Left lung (tissue), 10 donors: Measurements from ENCODE around the gene HMG20A. TPM values are rescaled to one million over a fixed set of nuclear protein-coding genes. Genes with fewer than 3 reads are reported as not detected.

Source experiments
- ATAC-seq: fragments of 200-7000 bp; cut with Tn5 transposase; one replicate; pipeline ENCODE4 v1.9.1; 2020; ENCODE audit warnings: moderate library complexity
- DNase-seq, 4 donors: peaks; one replicate each; pipeline ENCODE4 v3.0.0-alpha.2; 2013 to 2020
- H3K27ac ChIP-seq, 2 donors: fragments of 200-600 bp; sonication (generic) in 1 of 2; one replicate each; pipeline versions ENCODE4 v1.5.0 to v1.8.0; 2020 to 2021
- H3K27me3 ChIP-seq, 2 donors: fragments of 200-600 bp; sonication (generic) in 1 of 2; one replicate each; pipeline versions ENCODE4 v1.5.0 to v1.8.0; 2020 to 2021
- H3K36me3 ChIP-seq, 2 donors: fragments of 200-600 bp; sonication (generic) in 1 of 2; one replicate each; pipeline versions ENCODE4 v1.5.0 to v1.8.0; 2020 to 2021
- H3K4me1 ChIP-seq, 2 donors: fragments of 200-600 bp; one replicate each; pipeline ENCODE4 v1.8.0; 2021
- H3K4me3 ChIP-seq, 2 donors: fragments of 200-600 bp; sonication (generic) in 1 of 2; one replicate each; pipeline versions ENCODE4 v1.5.0 to v1.8.0; 2020 to 2021; ENCODE audit warnings: mild to moderate bottlenecking in 1 of 2
- H3K9me3 ChIP-seq, 2 donors: fragments of 200-600 bp; sonication (generic) in 1 of 2; one replicate each; pipeline versions ENCODE4 v1.5.0 to v1.8.0; 2020 to 2021
- intact Hi-C, 2 donors: fragments of 100-400 bp; cut with DNase I; formaldehyde crosslinking; loops; one replicate each; pipeline versions ENCODE4 v1.11.2 to v1.14.2; 2022
- polyA plus RNA-seq, 6 donors: library from polyadenylated mRNA; unstranded; fragments of 120-200 nt; gene quantifications; one replicate each; pipeline ENCODE4 v1.2.1, GENCODE V29; 2013; ENCODE audit not compliant: insufficient read length in 6 of 6
- total RNA-seq, 2 donors: library from RNA; stranded (reverse); fragmentation: NEBNext Ultra II Directional; extraction: Animal tissue kit (Norgen Biotek cat#: 25700); gene quantifications; one replicate each; pipeline ENCODE4 v1.2.1, GENCODE V29; 2021
- TF ChIP-seq, protein P1 (sequence below), 2 donors: fragments of 200-600 bp; sonication (generic) in 1 of 2; IDR thresholded peaks; one replicate each; pipeline versions ENCODE4 v1.5.0 to v1.8.0; 2021; ENCODE audit warnings: antibody characterized with exemption in 2 of 2
- donor health status: DM: no; HTN: yes; CAD: no.
- donor health status: DM: no; HTN: no; CAD: no.

The HMG20A gene
- total and polyA plus RNA-seq, 8 donors = 34.9 to 93.5 (median 76.5) TPM

DNA sequence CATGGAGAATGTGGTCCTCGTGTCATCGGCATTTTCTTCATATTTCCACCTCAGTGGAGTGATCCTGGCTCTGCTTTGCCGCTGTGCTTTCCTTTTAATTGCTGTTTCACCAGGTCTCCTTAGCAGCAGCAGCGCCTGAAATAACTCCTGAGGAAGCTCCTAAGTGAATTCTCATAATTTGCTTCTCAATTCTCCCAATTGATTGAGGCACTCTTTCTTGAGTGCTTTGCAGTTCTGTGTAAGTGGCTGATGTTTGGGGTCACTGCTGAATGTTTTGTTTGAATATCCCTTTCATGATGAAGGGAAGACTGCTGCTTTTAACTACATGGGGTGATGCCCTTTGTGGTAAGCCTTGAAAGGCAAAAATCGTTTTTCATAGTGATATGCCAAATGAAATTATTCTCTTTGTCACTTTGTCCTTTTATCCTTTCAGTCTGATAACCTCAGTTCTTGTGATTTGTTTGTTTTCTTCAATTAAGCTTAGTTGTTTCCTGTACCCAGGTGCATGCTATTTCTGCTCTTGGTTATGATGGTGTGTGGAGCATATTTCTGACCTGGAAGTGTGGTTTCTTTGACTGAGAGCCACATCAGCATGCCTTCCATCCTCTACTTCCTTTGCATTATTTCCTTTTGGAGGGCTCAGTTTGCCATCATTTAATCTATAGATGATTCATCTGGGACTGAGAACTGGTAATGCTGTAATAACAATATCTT lies 36.7 kb downstream of the HMG20A start:
- DNase-seq (no peak), ATAC-seq (peak; percentile 9)
- Histone ChIP-seq H3K4me3 (no peak overlapping the region), H3K4me1 (peaks cover 25% of the 10 kb centered on the region in 2 donors), H3K9me3 (no peaks in the 10 kb centered on the region), H3K27me3 (no peaks in the 10 kb centered on the region), H3K27ac (peak overlapping the region; percentile 11 to 41), H3K36me3 (peaks cover 0 to 24% of the 10 kb centered on the region in 2 donors)
- intact Hi-C loops = no loop called here
- TF ChIP-seq, protein P1, sequence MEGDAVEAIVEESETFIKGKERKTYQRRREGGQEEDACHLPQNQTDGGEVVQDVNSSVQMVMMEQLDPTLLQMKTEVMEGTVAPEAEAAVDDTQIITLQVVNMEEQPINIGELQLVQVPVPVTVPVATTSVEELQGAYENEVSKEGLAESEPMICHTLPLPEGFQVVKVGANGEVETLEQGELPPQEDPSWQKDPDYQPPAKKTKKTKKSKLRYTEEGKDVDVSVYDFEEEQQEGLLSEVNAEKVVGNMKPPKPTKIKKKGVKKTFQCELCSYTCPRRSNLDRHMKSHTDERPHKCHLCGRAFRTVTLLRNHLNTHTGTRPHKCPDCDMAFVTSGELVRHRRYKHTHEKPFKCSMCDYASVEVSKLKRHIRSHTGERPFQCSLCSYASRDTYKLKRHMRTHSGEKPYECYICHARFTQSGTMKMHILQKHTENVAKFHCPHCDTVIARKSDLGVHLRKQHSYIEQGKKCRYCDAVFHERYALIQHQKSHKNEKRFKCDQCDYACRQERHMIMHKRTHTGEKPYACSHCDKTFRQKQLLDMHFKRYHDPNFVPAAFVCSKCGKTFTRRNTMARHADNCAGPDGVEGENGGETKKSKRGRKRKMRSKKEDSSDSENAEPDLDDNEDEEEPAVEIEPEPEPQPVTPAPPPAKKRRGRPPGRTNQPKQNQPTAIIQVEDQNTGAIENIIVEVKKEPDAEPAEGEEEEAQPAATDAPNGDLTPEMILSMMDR (IDR thresholded peaks at IDR 0.05) = no peak

DNA sequence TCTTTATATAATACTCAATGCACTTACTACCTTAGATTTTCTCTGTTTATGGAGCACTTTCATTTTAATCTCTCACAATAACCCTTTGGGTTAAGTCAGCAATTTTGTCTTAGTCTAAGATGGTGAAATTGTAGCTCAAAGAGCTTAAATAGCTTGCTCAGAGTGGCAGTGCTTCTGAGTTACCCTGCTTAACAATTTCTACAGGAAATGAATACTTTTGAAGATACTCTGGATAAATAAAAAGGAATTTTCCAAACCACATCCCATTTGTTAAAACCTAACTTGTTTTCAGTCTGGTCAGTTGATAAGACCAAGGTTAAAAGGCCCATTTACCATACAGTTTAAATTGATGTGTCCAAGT lies 37.2 kb downstream of the HMG20A start:
- no peak for ATAC-seq
- peak overlapping the region in 1 of 2 donors; percentile 41 for H3K27ac ChIP-seq

GRCh38 chr15:77459031-77459430 lies 38.3 kb downstream of the HMG20A start:
- Histone ChIP-seq H3K4me3 (no peak overlapping the region), H3K9me3 (no peaks in the 10 kb centered on the region), H3K4me1 (peaks cover 25% of the 10 kb centered on the region in 2 donors), H3K27ac (no peak overlapping the region), H3K36me3 (peaks cover 0 to 25% of the 10 kb centered on the region in 2 donors), H3K27me3 (no peaks in the 10 kb centered on the region)
- TF ChIP-seq, protein P1 (IDR thresholded peaks at IDR 0.05) = no peak
- ATAC-seq (no peak), DNase-seq (no peak)
- intact Hi-C loops = no loop called here

More for the DNA sequence above, 37.2 kb downstream of the HMG20A start:
- Histone ChIP-seq H3K4me3 (no peak overlapping the region), H3K36me3 (peaks cover 0 to 24% of the 10 kb centered on the region in 2 donors), H3K27me3 (no peaks in the 10 kb centered on the region), H3K9me3 (no peaks in the 10 kb centered on the region), H3K4me1 (peaks cover 25% of the 10 kb centered on the region in 2 donors)
- intact Hi-C loops = no loop called here
- no peak for DNase-seq
- TF ChIP-seq, protein P1 (IDR thresholded peaks at IDR 0.05) = no peak

- intact Hi-C loops = no loop called here
- no peaks in the 10 kb centered on the region for H3K9me3 ChIP-seq
- TF ChIP-seq, protein P1 (IDR thresholded peaks at IDR 0.05) = no peak
These were observed 40.8 kb downstream of the HMG20A start for GRCh38 chr15:77461486-77461885.

GRCh38 chr15:77464129-77464865 lies 43.6 kb downstream of the HMG20A start:
- intact Hi-C loops = no loop called here
- no peaks in the 10 kb centered on the region for H3K27me3 ChIP-seq
- H3K36me3 ChIP-seq = peaks cover 0 to 59% of the 10 kb centered on the region in 2 donors
- no peaks in the 10 kb centered on the region for H3K9me3 ChIP-seq
- no peak overlapping the region for H3K4me3 ChIP-seq
- DNase-seq (no peak), ATAC-seq (peak; percentile 92)
- no peaks in the 10 kb centered on the region for H3K4me1 ChIP-seq
- H3K27ac ChIP-seq = no peak overlapping the region
- TF ChIP-seq, protein P1 (IDR thresholded peaks at IDR 0.05) = no peak

More at GRCh38 chr15:77461486-77461885, 40.8 kb downstream of the HMG20A start:
- H3K36me3 ChIP-seq = peaks cover 0 to 47% of the 10 kb centered on the region in 2 donors
- no peak for DNase-seq
- H3K27me3 ChIP-seq = no peaks in the 10 kb centered on the region
- H3K27ac ChIP-seq = no peak overlapping the region
- no peak overlapping the region for H3K4me3 ChIP-seq
- peaks cover 19 to 21% of the 10 kb centered on the region in 2 donors for H3K4me1 ChIP-seq
- no peak for ATAC-seq
